HL-60 (cell line): ENCODE measurements around the gene WWOX.

Experiments used
- DNase-seq, 2 experiments: peaks; one replicate each; pipeline ENCODE4 v3.0.0-alpha.2; 2010 to 2020; ENCODE audit warnings: low read depth in 1 of 2, low spot score in 1 of 2
- H3K27ac ChIP-seq: fragments of 250-450 bp; sonication (Bioruptor Pico); replicated peaks from 2 replicates; pipeline ENCODE4 v1.5.1; 2020; ENCODE audit warnings: mild to moderate bottlenecking, moderate library complexity
- H3K27me3 ChIP-seq: fragments of 250-450 bp; sonication (Bioruptor Pico); 2 replicates; pipeline ENCODE4 v1.5.1; 2021; ENCODE audit warnings: mild to moderate bottlenecking, moderate library complexity; ENCODE audit not compliant: insufficient read depth, poor library complexity, severe bottlenecking
- H3K4me3 ChIP-seq: replicated peaks from 2 replicates; pipeline ENCODE4 v1.5.1; 2011; ENCODE audit warnings: mild to moderate bottlenecking, control low read depth, low read length; ENCODE audit not compliant: insufficient read depth
- CTCF ChIP-seq: IDR thresholded peaks from one replicate; pipeline ENCODE4 v1.5.1; 2011; ENCODE audit warnings: low read length, control low read depth, inconsistent platforms; ENCODE audit not compliant: insufficient read depth
- GABPA ChIP-seq: IDR thresholded peaks from 2 replicates; pipeline ENCODE4 v1.6.1; 2012; ENCODE audit warnings: low read depth
- POLR2AphosphoS5 ChIP-seq: IDR thresholded peaks from 2 replicates; pipeline ENCODE4 v1.6.1; 2012; ENCODE audit warnings: low read depth
- SPI1 ChIP-seq: IDR thresholded peaks from 2 replicates; pipeline ENCODE4 v1.6.1; 2012; ENCODE audit warnings: low read depth, mild to moderate bottlenecking, borderline replicate concordance
- TF ChIP-seq, protein P1 (sequence below): IDR thresholded peaks from 2 replicates; pipeline ENCODE4 v1.6.1; 2012; ENCODE audit warnings: low read depth; ENCODE audit not compliant: insufficient replicate concordance

WWOX gene

DNA sequence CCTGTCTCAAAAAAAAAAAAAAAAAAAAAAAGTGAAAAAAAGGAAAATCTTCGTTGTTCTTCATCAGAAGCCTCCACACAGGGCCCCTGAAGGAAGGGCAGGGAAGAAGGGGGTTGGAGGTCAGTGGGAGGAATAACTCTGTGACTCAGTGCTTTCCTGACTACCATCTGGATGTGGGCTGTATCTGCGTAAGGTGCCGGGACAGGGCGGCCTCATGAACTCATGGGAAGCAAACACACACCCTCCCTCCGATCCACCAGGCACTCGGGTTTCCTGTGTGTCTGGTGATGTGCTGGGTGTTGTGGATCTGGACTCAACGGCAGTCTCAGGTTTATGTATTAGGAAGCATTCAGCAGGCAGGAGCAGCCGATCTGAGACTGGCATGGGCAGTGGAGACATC is 691.6 kb downstream of the WWOX start:
- Histone ChIP-seq H3K27me3 (no peaks in the 10 kb centered on the region), H3K27ac (no peak overlapping the region), H3K4me3 (no peak overlapping the region)
- DNase-seq: no peak
- TF ChIP-seq POLR2AphosphoS5: no peak
- no peak for TF ChIP-seq SPI1
- no peak for TF ChIP-seq GABPA
- TF ChIP-seq CTCF: no peak
- TF ChIP-seq, protein P1, sequence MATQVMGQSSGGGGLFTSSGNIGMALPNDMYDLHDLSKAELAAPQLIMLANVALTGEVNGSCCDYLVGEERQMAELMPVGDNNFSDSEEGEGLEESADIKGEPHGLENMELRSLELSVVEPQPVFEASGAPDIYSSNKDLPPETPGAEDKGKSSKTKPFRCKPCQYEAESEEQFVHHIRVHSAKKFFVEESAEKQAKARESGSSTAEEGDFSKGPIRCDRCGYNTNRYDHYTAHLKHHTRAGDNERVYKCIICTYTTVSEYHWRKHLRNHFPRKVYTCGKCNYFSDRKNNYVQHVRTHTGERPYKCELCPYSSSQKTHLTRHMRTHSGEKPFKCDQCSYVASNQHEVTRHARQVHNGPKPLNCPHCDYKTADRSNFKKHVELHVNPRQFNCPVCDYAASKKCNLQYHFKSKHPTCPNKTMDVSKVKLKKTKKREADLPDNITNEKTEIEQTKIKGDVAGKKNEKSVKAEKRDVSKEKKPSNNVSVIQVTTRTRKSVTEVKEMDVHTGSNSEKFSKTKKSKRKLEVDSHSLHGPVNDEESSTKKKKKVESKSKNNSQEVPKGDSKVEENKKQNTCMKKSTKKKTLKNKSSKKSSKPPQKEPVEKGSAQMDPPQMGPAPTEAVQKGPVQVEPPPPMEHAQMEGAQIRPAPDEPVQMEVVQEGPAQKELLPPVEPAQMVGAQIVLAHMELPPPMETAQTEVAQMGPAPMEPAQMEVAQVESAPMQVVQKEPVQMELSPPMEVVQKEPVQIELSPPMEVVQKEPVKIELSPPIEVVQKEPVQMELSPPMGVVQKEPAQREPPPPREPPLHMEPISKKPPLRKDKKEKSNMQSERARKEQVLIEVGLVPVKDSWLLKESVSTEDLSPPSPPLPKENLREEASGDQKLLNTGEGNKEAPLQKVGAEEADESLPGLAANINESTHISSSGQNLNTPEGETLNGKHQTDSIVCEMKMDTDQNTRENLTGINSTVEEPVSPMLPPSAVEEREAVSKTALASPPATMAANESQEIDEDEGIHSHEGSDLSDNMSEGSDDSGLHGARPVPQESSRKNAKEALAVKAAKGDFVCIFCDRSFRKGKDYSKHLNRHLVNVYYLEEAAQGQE: no peak

DNA sequence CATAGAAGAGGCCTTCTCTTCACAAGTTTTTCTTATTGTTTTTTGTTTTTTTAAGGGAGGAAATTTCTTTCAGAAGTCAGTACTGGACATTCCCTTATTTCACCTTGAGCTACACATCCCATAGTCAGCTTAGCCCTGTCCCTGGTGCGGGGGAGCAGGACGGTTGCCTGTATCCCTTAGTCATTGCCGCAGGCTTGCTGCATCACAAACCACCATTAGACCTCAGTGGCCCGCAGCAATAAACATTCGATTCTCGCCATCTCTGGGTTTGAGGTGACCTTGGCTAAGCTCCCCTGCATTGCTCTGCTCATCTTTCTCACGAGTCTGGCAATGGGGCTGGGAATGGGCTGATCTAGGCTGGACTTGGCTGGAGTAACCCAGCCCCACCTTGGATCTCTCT is 692.5 kb downstream of the WWOX start:
- Histone ChIP-seq H3K27ac (no peak overlapping the region), H3K27me3 (no peaks in the 10 kb centered on the region), H3K4me3 (no peak overlapping the region)
- DNase-seq: no peak
- TF ChIP-seq CTCF (no peak), POLR2AphosphoS5 (no peak), SPI1 (no peak), GABPA (no peak)
- TF ChIP-seq, protein P1: no peak

- Histone ChIP-seq H3K4me3 (no peak overlapping the region), H3K27me3 (no peaks in the 10 kb centered on the region), H3K27ac (no peak overlapping the region)
- TF ChIP-seq, protein P1: no peak
- TF ChIP-seq GABPA (no peak), POLR2AphosphoS5 (no peak), CTCF (no peak), SPI1 (no peak)
- DNase-seq: no peak
Observed at GRCh38 chr16:78792952-78793351, 693.5 kb downstream of the WWOX start.
